Prostate gland (tissue), 2 donors: ENCODE data around the gene SLC5A9. TPM values are rescaled to one million over a fixed set of nuclear protein-coding genes. Genes with fewer than 3 reads are reported as not detected.

Source experiments
- DNase-seq: peaks from one replicate; pipeline ENCODE4 v3.0.0-alpha.2; 2019; ENCODE audit warnings: low spot score
- H3K27ac ChIP-seq, 2 donors: fragments of 200-600 bp; sonication (generic); 2 replicates each; pipeline ENCODE4 v1.5.1; 2017 to 2019
- H3K27me3 ChIP-seq: fragments of 200-600 bp; sonication (generic); replicated peaks from 2 replicates; pipeline ENCODE4 v1.5.1; 2019; ENCODE audit not compliant: insufficient read depth
- H3K36me3 ChIP-seq, 2 donors: fragments of 200-600 bp; sonication (generic); 1 replicate in 1 of 2; 2 replicates in 1 of 2; pipeline versions ENCODE4 v1.5.1 to v1.8.1; 2017 to 2019
- H3K4me1 ChIP-seq: fragments of 200-600 bp; sonication (generic); replicated peaks from 2 replicates; pipeline ENCODE4 v1.5.1; 2019
- H3K4me3 ChIP-seq, 2 donors: fragments of 200-600 bp; sonication (generic); 2 replicates each; pipeline ENCODE4 v1.5.1; 2017 to 2019
- H3K9me3 ChIP-seq: fragments of 200-600 bp; sonication (generic); 2 replicates; pipeline ENCODE4 v1.5.1; 2017
- POLR2A ChIP-seq: fragments of 450-650 bp; IDR thresholded peaks from one replicate; pipeline ENCODE4 v1.6.1; 2016; ENCODE audit warnings: antibody characterized with exemption, mild to moderate bottlenecking
- POLR2AphosphoS5 ChIP-seq: sonication (generic); formaldehyde crosslinking; IDR thresholded peaks from one replicate; pipeline ENCODE4 v1.6.1; 2017; ENCODE audit warnings: antibody characterized with exemption
- WGBS: methylation state at CpG from one replicate; pipeline ENCODE4 v1.1.5; 2018; 5-methylcytosine and 5-hydroxymethylcytosine counted together
- intact Hi-C: fragments of 100-400 bp; cut with DNase I; formaldehyde crosslinking; loops from one replicate; pipeline ENCODE4 v1.14.2; 2022
- total RNA-seq, 2 donors: library from RNA; depleted of rRNA; stranded (reverse); fragments of >200 nt; gene quantifications; one replicate each; pipeline ENCODE4 v1.1.0, GENCODE V29; 2016
- TF ChIP-seq, protein P1 (sequence below), 4 experiments: fragments of 200-600 bp in 2 of 4; fragments of 450-650 bp in 2 of 4; sonication (generic) in 2 of 4; IDR thresholded peaks; 1 replicate in 3 of 4; 2 replicates in 1 of 4; pipeline ENCODE4 v1.5.1; 2016 to 2019; ENCODE audit warnings: antibody characterized with exemption in 4 of 4, mild to moderate bottlenecking in 2 of 4, moderate library complexity in 2 of 4

Gene SLC5A9
- not detected for total RNA-seq

DNA sequence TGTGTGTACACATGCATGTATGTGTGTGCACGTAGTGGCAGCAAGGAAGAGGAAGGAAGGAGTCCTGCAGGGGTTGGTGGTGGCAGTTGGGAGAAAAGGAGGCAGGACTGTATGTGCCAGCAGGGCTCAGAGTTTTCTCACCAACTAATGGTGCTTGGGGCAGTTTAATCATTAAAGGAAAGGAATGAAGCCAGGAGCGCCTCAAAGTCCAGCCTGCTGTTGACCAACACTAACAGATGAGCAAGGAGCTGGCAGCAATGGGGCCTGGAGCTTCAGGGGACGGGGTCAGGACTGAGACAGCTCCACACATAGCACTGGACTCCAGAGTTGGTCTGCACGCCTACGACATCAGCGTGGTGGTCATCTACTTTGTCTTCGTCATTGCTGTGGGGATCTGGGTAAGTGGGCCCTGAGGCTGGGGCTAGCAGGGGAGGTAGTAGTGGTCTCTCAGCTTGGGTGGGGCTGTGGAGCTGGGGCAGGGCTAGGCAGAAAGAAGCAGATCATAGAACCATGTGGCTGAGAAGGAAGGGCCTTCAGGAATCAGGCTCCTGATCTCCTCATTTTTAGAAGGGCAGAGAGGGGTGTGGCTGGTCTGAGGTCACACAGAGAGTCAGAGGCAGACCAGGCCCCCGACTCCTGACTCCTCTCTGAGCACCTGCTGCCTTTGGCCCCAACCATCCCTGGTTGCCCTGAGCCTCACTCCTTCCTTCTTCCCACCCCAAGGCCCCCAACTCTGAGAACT is at the start of gene SLC5A9:
Gene SLC5A9, plus strand, starts transcription at position 216 of the 742 bp plus-strand sequence. Its CDS starts 21 bp downstream, at position 237.
- Histone ChIP-seq H3K27ac (no peak within 1 kb of the TSS), H3K9me3 (no peaks in the 10 kb centered on the region), H3K4me1 (no peaks in the 10 kb centered on the region), H3K36me3 (no peaks in the 10 kb centered on the region), H3K27me3 (no peaks in the 10 kb centered on the region), H3K4me3 (no peak within 1 kb of the TSS)
- no peak for DNase-seq
- intact Hi-C loops, result no loop called here
- TF ChIP-seq POLR2A (no peak), POLR2AphosphoS5 (no peak)
- TF ChIP-seq, protein P1, sequence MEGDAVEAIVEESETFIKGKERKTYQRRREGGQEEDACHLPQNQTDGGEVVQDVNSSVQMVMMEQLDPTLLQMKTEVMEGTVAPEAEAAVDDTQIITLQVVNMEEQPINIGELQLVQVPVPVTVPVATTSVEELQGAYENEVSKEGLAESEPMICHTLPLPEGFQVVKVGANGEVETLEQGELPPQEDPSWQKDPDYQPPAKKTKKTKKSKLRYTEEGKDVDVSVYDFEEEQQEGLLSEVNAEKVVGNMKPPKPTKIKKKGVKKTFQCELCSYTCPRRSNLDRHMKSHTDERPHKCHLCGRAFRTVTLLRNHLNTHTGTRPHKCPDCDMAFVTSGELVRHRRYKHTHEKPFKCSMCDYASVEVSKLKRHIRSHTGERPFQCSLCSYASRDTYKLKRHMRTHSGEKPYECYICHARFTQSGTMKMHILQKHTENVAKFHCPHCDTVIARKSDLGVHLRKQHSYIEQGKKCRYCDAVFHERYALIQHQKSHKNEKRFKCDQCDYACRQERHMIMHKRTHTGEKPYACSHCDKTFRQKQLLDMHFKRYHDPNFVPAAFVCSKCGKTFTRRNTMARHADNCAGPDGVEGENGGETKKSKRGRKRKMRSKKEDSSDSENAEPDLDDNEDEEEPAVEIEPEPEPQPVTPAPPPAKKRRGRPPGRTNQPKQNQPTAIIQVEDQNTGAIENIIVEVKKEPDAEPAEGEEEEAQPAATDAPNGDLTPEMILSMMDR (IDR thresholded peaks at IDR 0.05), result no peak
- 94% methylated on average over 8 of the region's 8 CpGs for WGBS

DNA sequence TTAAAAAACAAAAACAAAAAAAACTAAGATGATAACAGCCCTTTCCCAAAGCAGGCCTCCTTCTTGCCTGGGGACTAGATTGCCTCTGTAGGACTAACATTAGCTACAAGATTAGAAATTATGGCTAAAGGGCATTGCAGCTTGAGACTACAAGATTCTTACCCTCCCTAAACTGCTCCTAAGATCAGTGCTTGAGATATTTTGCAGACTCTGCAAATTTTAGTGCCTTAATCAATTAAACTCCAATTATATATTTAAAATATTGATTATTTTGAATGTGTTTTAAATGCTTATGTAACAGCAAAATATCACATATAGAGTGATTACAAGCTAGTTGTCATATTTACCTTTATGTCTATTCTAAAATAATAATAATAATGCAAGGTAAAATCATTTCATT is 47.4 kb upstream of the SLC5A9 start:
- Histone ChIP-seq H3K4me3 (no peak overlapping the region), H3K27ac (no peak overlapping the region), H3K27me3 (no peaks in the 10 kb centered on the region), H3K36me3 (no peaks in the 10 kb centered on the region), H3K9me3 (no peaks in the 10 kb centered on the region), H3K4me1 (no peaks in the 10 kb centered on the region)
- no peak for DNase-seq
- intact Hi-C loops, result no loop called here
- no peak for TF ChIP-seq POLR2AphosphoS5
- TF ChIP-seq, protein P1 (IDR thresholded peaks at IDR 0.05), result no peak
- no peak for TF ChIP-seq POLR2A

DNA sequence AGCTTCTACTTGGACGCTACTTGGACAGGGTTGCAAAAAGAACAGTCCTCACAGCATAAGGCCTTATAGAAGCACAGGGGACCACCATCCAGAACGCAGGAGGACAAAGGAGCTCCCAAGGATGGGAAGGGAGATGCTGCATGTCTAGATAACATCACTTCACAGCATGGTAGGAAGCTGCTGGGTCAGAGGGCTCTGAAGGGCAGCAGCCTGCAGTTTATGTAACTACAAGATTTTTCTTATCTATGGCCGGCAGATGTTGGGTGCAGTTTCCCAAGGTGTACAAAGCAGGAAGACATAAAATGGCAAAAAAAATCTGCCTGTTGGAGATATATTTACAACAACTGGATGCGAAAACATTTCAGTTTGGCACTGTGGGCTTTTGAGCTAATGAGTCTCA is 45.3 kb upstream of the SLC5A9 start:
- no peak for DNase-seq
- Histone ChIP-seq H3K36me3 (no peaks in the 10 kb centered on the region), H3K4me1 (no peaks in the 10 kb centered on the region), H3K9me3 (no peaks in the 10 kb centered on the region), H3K4me3 (no peak overlapping the region), H3K27me3 (no peaks in the 10 kb centered on the region), H3K27ac (no peak overlapping the region)
- WGBS, result 65% methylated on average over 4 of the region's 4 CpGs
- intact Hi-C loops, result no loop called here
- TF ChIP-seq POLR2A, result no peak
- TF ChIP-seq, protein P1 (IDR thresholded peaks at IDR 0.05), result no peak
- TF ChIP-seq POLR2AphosphoS5, result no peak

DNA sequence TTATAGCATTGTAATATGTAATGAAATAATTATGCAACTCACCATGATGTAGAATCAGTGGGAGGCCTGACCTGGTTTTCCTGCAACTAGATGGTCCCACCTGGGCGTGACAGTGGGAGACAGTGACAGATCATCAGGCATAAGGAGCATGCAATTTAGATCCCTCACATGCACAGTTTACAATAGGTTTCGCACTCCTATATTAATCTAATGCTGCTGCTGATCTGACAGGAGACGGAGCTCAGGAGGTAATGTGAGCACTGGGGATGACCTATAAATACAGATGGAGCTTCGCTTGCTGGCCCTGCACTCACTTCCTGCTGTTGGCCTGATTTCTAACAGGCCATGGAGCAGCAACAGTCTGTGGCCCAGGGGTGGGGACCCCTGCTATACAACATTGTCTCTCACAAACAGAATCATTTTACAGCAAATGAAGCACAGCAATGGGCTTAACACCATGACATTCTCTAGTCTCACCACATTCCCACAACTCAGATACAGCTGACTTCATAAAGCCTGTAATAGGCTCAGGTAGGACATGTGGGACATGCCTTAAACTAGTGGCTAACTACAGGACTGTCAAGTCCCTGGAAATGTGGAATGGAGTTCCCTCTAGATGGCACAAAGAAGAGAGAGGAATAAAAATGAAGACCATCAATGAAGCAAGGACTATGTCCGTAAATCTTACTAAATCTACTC is 40.7 kb upstream of the SLC5A9 start:
- WGBS, result 90% methylated on average over 5 of the region's 5 CpGs
- H3K27me3 ChIP-seq, result no peaks in the 10 kb centered on the region
- TF ChIP-seq, protein P1 (IDR thresholded peaks at IDR 0.05), result no peak
- TF ChIP-seq POLR2AphosphoS5 (no peak), POLR2A (no peak)
- H3K4me1 ChIP-seq, result no peaks in the 10 kb centered on the region
- no peak for DNase-seq
- intact Hi-C loops, result no loop called here
- no peak overlapping the region for H3K27ac ChIP-seq
- H3K4me3 ChIP-seq, result no peak overlapping the region
- H3K9me3 ChIP-seq, result no peaks in the 10 kb centered on the region
- H3K36me3 ChIP-seq, result no peaks in the 10 kb centered on the region
